A172 (cell line): ENCODE data around the gene HSD17B2. TPM values are rescaled to one million over a fixed set of nuclear protein-coding genes. Genes with fewer than 3 reads are reported as not detected.

ENCODE experiments used
- DNase-seq: peaks from one replicate; pipeline ENCODE4 v3.0.0-alpha.2; 2015; ENCODE audit warnings: low spot score
- total RNA-seq: library from RNA; depleted of rRNA; stranded (reverse); fragments of >200 nt; shearing (Covaris generic); gene quantifications from 2 replicates; pipeline ENCODE4 v1.2.3, GENCODE V29; 2014

The HSD17B2 gene
- total RNA-seq, 1 experiment from 2014 or later = not detected

GRCh38 chr16:82017911-82018568, 17.0 kb upstream of the HSD17B2 start:
- DNase-seq = no peak

- DNase-seq = no peak
These were observed 15.5 kb upstream of the HSD17B2 start for GRCh38 chr16:82019535-82019934.

DNA sequence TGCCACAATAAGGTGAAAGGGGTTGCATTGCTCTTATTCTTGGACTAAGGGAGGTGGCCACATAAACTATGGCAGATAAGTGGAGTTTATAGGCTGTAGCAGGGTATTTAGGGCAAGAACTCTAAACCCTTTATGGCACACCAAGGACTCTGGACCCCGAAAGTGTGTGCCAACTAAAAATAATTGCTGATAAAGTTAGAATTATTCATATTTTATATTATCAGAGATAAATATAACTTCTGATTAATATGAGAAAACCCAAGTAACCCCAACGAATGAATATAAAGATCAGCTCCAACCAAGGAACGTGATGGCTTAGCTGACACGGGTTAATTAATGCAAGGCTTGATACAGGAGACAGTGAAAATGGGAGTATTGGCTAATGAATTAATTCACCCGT, 15.0 kb upstream of the HSD17B2 start:
- no peak for DNase-seq

- DNase-seq = no peak
These were observed 11.8 kb upstream of the HSD17B2 start for GRCh38 chr16:82023206-82023605.

- DNase-seq = no peak
These were observed 10.7 kb upstream of the HSD17B2 start for GRCh38 chr16:82024316-82024715.

GRCh38 chr16:82024883-82025282, 10.2 kb upstream of the HSD17B2 start:
- DNase-seq = no peak

DNA sequence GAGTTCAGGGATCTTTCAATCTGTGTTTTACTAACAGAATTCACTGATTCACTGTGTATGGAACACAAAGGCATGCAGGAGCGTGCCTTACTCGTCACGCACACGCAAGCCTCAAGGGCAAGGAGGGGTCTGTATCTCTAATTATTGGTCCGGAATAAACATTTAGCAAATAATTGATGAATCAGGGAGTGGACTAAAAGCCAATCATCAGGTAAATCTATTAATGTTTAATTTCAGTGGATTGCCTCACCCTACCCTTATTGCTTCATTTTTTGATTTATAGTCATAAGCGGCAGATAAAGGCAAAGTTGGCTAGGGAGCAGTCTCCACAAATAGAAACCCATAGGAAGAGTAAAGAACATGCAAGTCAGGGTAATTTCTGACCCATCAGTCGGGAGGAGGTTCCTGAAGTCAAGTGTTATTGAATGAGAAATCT, 7.4 kb upstream of the HSD17B2 start:
- DNase-seq = no peak

GRCh38 chr16:82031116-82032084, 3.7 kb upstream of the HSD17B2 start:
- DNase-seq = peak; percentile 78

- DNase-seq = no peak
These were observed 2.0 kb upstream of the HSD17B2 start for GRCh38 chr16:82033006-82033405.

- DNase-seq = no peak
These were observed 1.3 kb upstream of the HSD17B2 start for GRCh38 chr16:82033683-82034300.

- DNase-seq = no peak
These were observed 2.2 kb downstream of the HSD17B2 start for GRCh38 chr16:82037251-82037650.

- DNase-seq = no peak
These were observed 2.6 kb downstream of the HSD17B2 start for GRCh38 chr16:82037666-82038065.

GRCh38 chr16:82040296-82040695, 5.2 kb downstream of the HSD17B2 start:
- DNase-seq = no peak

- no peak for DNase-seq
These were observed 6.5 kb downstream of the HSD17B2 start for GRCh38 chr16:82041542-82041941.

GRCh38 chr16:82042144-82042543, 7.1 kb downstream of the HSD17B2 start:
- no peak for DNase-seq

- DNase-seq = no peak
These were observed 7.8 kb downstream of the HSD17B2 start for GRCh38 chr16:82042846-82043245.

DNA sequence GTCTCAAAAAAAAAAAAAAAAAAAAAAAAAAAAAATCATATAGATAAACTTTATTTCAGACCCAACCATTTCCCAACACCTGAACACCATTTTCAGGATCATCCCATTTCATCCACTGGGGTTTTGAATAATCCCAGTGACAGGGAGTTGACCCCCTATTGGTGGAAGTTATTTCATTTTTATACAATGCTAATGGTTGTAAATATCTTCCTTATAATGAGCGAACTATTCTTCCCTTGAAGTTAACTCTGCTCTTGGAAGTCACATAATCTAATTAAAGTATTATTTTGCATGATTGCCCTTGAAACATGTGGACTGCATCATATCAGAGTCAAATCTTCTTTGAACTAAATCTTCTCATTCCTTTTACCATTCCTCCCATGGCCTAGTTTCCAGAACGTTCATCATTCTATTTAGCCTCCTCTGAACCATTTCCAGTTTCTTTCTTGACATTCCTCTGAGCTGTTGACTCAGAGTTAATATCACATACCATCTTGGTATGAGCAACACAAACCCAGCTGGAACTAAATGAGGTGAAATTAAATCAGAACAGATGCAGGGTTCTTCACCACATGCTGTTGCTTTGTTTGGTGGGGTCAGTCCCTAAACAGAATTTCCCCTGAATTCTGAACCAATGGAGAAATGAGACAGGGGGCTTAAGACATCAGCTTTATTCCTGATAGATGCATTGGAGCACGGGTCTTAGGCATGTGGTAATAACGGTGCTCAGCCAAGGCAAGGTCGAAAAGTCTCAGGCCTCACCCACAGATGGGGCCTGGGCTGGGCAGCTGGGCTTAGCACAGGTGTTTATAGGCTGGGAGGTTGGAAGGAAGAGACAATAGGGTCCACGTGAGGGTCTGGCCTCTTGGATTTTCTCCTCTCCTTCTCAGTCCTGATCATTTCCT, 8.9 kb downstream of the HSD17B2 start:
- DNase-seq = peak; percentile 22

GRCh38 chr16:82044585-82044911, 9.5 kb downstream of the HSD17B2 start:
- DNase-seq = no peak

DNA sequence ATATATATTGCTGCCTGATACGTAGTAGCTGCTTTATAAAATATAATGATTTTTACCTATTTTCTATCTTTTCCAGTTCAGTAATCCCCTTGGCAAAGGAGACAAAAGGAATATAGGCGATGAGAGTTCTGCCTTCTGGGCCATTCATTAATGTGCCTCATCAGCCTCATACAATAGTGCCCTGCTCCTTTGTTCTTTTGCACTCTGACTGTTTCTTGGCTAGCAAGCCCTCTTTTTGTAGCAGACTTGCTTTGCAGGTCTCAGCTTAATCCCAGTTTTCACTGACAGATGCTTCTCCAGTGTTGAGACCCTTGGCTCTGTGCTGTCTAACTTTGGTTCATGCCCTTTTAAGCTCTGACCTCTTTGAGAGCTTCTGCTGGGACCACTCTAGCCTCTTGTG, 10.4 kb downstream of the HSD17B2 start:
- DNase-seq = no peak

DNA sequence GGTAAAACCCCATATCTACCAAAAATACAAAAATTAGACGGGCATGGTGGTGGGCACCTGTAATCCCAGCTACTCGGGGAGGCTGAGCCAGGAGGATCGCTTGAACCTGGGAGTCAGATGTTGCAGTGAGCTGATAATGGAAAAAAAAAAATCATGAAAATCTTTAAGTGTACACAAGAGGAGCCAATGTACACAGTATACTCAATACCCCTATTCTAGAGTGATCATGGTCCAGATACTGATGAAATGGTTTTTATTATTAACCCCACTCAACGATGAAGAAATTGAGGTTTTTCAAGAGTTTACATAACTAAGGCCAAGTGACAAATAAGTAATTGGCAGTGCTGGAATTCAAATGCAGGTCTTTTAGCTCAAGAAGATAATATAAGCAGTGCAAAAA, 11.5 kb downstream of the HSD17B2 start:
- no peak for DNase-seq

DNA sequence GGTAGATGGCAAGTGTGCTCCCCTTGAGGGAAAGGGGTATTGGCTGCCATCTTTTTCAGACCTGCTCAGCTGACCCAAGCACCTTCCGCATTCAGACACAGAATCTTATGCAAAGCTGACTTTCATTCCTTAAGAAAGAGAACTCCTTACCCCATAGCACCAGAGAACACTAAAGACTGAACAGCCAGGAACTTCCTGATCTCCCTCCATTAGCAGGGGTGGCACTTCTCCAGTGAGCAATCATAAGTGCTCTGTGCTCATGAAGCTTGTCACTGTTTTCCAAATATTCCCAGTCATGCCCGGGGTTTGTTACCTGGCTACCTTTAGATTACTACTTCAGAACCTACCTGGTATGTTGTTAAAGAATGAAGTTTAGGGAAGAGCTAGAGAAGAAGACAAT, 11.9 kb downstream of the HSD17B2 start:
- no peak for DNase-seq

DNA sequence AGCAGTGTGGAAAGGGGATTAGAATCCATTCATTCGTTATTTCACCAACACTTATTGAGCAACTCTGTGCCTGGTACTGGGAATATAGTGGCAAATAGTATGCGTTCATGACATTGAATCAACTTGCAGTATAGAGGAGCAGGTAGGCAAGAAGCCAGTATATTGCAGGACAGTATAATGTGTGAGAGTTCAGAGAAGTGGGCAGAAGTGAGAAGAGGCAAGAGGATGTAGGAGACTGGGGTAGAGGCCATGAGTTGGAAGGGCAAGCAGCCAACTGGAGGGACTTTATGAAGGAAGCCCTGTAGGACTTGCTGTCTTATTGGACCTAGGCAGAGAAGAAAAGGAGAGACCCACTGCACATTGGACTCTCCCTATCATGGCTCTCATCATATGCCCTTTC, 12.3 kb downstream of the HSD17B2 start:
- DNase-seq = no peak
